Caco-2 (cell line): ENCODE measurements around the gene ENTR1. TPM values are rescaled to one million over a fixed set of nuclear protein-coding genes. Genes with fewer than 3 reads are reported as not detected.

ENCODE experiments used
- BruUV-seq: library from RNA; stranded (reverse); fragments of 400-500 nt; replicated peaks from 2 replicates; lab custom pipeline; 2021; lab: Mats Ljungman, UMichigan
- CTCF ChIA-PET: fragments of 300-600 bp; sonication (Branson Sonifier 250); formaldehyde crosslinking; loops from one replicate; lab custom pipeline; 2022; ENCODE audit warnings: antibody characterized with exemption; lab: Charles Lee
- POLR2A ChIA-PET: fragments of 300-600 bp; sonication (Branson Sonifier 250); formaldehyde crosslinking; loops from one replicate; lab custom pipeline; 2022; ENCODE audit warnings: antibody characterized with exemption; lab: Charles Lee
- DNase-seq, 2 experiments: peaks; one replicate each; pipeline versions ENCODE4 v3.0.0 to v3.0.0-alpha.2; 2020 to 2022
- H3K27me3 ChIP-seq: replicated peaks from 2 replicates; pipeline ENCODE4 v1.6.0; 2011; ENCODE audit warnings: low read length; ENCODE audit not compliant: control insufficient read depth, insufficient read depth
- H3K36me3 ChIP-seq: 2 replicates; pipeline ENCODE4 v1.5.1; 2011; ENCODE audit warnings: low read length; ENCODE audit not compliant: control insufficient read depth, insufficient read depth
- H3K4me1 ChIP-seq: fragments of 250-450 bp; sonication (Bioruptor Pico); 2 replicates; pipeline ENCODE4 v1.5.1; 2020; ENCODE audit warnings: mild to moderate bottlenecking
- H3K4me3 ChIP-seq: 2 replicates; pipeline ENCODE4 v1.5.1; 2011; ENCODE audit warnings: low read depth, mild to moderate bottlenecking, control low read depth, low read length
- H3K9me3 ChIP-seq: fragments of 250-450 bp; sonication (Bioruptor Pico); 2 replicates; pipeline ENCODE4 v1.5.1; 2020; ENCODE audit warnings: mild to moderate bottlenecking, moderate library complexity
- H3K27ac Mint-ChIP-seq: one replicate; pipeline ENCODE4 v1.8.0; 2022; ENCODE audit warnings: mixed read lengths; ENCODE audit not compliant: unreplicated experiment
- H3K27me3 Mint-ChIP-seq: one replicate; pipeline ENCODE4 v1.8.0; 2022; ENCODE audit warnings: mixed read lengths; ENCODE audit not compliant: insufficient read depth, unreplicated experiment
- H3K36me3 Mint-ChIP-seq: one replicate; pipeline ENCODE4 v1.8.0; 2022; ENCODE audit warnings: mild to moderate bottlenecking, mixed read lengths; ENCODE audit not compliant: insufficient read depth, unreplicated experiment
- H3K4me1 Mint-ChIP-seq: one replicate; pipeline ENCODE4 v1.8.0; 2022; ENCODE audit warnings: low read depth, mixed read lengths; ENCODE audit not compliant: unreplicated experiment
- H3K4me3 Mint-ChIP-seq: one replicate; pipeline ENCODE4 v1.8.0; 2022; ENCODE audit warnings: mild to moderate bottlenecking, moderate library complexity, mixed read lengths; ENCODE audit not compliant: unreplicated experiment
- H3K9me3 Mint-ChIP-seq: one replicate; pipeline ENCODE4 v1.8.0; 2022; ENCODE audit warnings: mixed read lengths; ENCODE audit not compliant: unreplicated experiment
- CTCF ChIP-seq, 2 experiments: fragments of 200-600 bp in 1 of 2; IDR thresholded peaks; 1 replicate in 1 of 2; 2 replicates in 1 of 2; pipeline versions ENCODE4 v1.5.1 to v1.8.0; 2011 to 2022; ENCODE audit warnings: antibody characterized with exemption in 1 of 2, control low read depth in 1 of 2, inconsistent platforms in 1 of 2, low read depth in 1 of 2, low read length in 1 of 2, mild to moderate bottlenecking in 1 of 2, moderate library complexity in 1 of 2; ENCODE audit not compliant: insufficient read depth in 1 of 2, severe bottlenecking in 1 of 2, unreplicated experiment in 1 of 2
- intact Hi-C: fragments of 100-400 bp; cut with micrococcal nuclease; formaldehyde crosslinking; loops from one replicate; pipeline ENCODE4 v1.10.0; 2022; ENCODE audit not compliant: unreplicated experiment
- total RNA-seq: library from RNA; stranded (reverse); gene quantifications from 2 replicates; pipeline ENCODE4 v1.2.3, GENCODE V29; 2022

ENTR1 gene
- total RNA-seq, 1 experiment from 2014 or later: 85.2 TPM

- TF ChIP-seq CTCF (IDR thresholded peaks at IDR 0.05; ENCODE audit: insufficient read depth in 1 of 2, low read depth in 1 of 2, low read length in 1 of 2, severe bottlenecking in 1 of 2, unreplicated experiment in 1 of 2): no peak
- DNase-seq: no peak
- Mint-ChIP-seq H3K27me3 (no peaks in the 10 kb centered on the region), H3K36me3 (peaks cover 29% of the 10 kb centered on the region), H3K4me3 (no peak overlapping the region), H3K27ac (no peak overlapping the region), H3K4me1 (peaks cover 7% of the 10 kb centered on the region), H3K9me3 (no peaks in the 10 kb centered on the region)
- no peaks in the 10 kb centered on the region for H3K9me3 ChIP-seq
- peaks cover 4% of the 10 kb centered on the region for H3K4me1 ChIP-seq
- intact Hi-C loops: no loop called here
- no peak overlapping the region for H3K4me3 ChIP-seq
- BruUV-seq: no TSS peak
- H3K27me3 ChIP-seq: no peaks in the 10 kb centered on the region
- CTCF ChIA-PET: no interaction called here
- POLR2A ChIA-PET: no interaction called here
- peaks cover 1% of the 10 kb centered on the region; the same call in 1 of the 2 replicates for H3K36me3 ChIP-seq
These were observed 22.2 kb upstream of the ENTR1 start for GRCh38 chr9:136432591-136432990.

GRCh38 chr9:136431782-136432350 lies 21.5 kb upstream of the ENTR1 start:
- Mint-ChIP-seq H3K27ac (no peak overlapping the region), H3K4me3 (no peak overlapping the region), H3K27me3 (no peaks in the 10 kb centered on the region), H3K9me3 (no peaks in the 10 kb centered on the region), H3K4me1 (no peaks in the 10 kb centered on the region), H3K36me3 (peaks cover 37% of the 10 kb centered on the region)
- H3K36me3 ChIP-seq: peaks cover 1% of the 10 kb centered on the region; the same call in 1 of the 2 replicates
- BruUV-seq: no TSS peak
- no peaks in the 10 kb centered on the region for H3K4me1 ChIP-seq
- intact Hi-C loops: no loop called here
- H3K27me3 ChIP-seq: no peaks in the 10 kb centered on the region
- ChIA-PET CTCF (no interaction called here), POLR2A (no interaction called here)
- no peak overlapping the region for H3K4me3 ChIP-seq
- DNase-seq: no peak
- H3K9me3 ChIP-seq: no peaks in the 10 kb centered on the region
- TF ChIP-seq CTCF (IDR thresholded peaks at IDR 0.05; ENCODE audit: insufficient read depth in 1 of 2, low read depth in 1 of 2, low read length in 1 of 2, severe bottlenecking in 1 of 2, unreplicated experiment in 1 of 2): no peak

- CTCF ChIA-PET: no interaction called here
- POLR2A ChIA-PET: no interaction called here
- intact Hi-C loops: no loop called here
- Histone ChIP-seq H3K36me3 (peaks cover 1% of the 10 kb centered on the region; the same call in 1 of the 2 replicates), H3K9me3 (no peaks in the 10 kb centered on the region), H3K27me3 (no peaks in the 10 kb centered on the region), H3K4me1 (no peaks in the 10 kb centered on the region), H3K4me3 (no peak overlapping the region)
- no peak for TF ChIP-seq CTCF (IDR thresholded peaks at IDR 0.05; ENCODE audit: insufficient read depth in 1 of 2, low read depth in 1 of 2, low read length in 1 of 2, severe bottlenecking in 1 of 2, unreplicated experiment in 1 of 2)
- DNase-seq: no peak
- Mint-ChIP-seq H3K4me3 (no peak overlapping the region), H3K27me3 (no peaks in the 10 kb centered on the region), H3K4me1 (no peaks in the 10 kb centered on the region), H3K27ac (no peak overlapping the region), H3K36me3 (peaks cover 46% of the 10 kb centered on the region), H3K9me3 (no peaks in the 10 kb centered on the region)
- BruUV-seq: no TSS peak
These were observed 20.3 kb upstream of the ENTR1 start for GRCh38 chr9:136430588-136431234.
